DMS 273 treated with DMSO at 0.1 percent for 48 hours (cell line): Measurements from ENCODE around the gene SIRT6.
"Not testable (repeated sequence)": the region's sequence is repeated elsewhere in the genome, so short reads cannot be mapped to it uniquely, and the experiment has no call there.

Experiments used
- DNase-seq: peaks from one replicate; lab custom pipeline; 2025; lab: John Stamatoyannopoulos, UW

Gene SIRT6

DNA sequence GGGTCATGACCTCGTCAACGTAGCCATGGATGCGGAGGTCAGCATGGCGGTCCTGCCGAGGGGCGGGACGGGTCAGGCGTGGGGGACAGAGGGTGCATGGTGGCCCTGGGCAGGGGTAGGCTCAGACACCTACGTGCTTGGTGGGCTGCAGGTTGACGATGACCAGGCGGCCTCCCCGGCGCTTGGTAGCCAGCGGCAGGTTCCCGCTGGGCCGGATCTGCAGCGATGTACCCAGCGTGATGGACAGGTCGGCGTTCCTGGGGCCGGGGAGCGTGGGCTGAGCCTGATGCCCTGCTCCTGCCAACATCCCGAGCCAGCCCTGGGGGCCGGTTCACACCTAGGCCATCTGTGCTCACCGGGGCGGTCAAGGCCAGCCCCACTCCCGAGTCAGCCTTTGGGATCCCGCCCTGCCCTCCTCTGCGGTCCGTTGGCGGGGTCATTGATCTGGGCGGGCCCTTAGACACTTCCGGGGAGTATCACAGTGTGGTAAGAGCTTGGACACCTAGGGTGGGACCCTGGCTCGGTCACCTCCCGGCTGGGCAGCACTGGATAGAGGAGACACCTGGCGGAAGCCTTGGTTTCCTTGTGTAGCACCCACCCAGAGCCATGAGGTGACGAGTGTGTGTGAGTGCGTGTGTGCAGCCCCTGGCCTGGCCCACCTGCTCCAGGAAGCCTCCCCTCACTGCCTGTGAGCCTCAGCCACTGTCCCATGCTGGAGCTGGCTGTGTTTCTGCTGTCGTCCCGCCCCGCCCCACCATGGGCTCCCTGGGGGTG lies 7.3 kb downstream of the SIRT6 start:
- DNase-seq, result no peak

GRCh38 chr19:4174213-4174894 lies 8.0 kb downstream of the SIRT6 start:
- no peak for DNase-seq

GRCh38 chr19:4173479-4174212 lies 8.7 kb downstream of the SIRT6 start:
- no peak for DNase-seq

GRCh38 chr19:4172861-4173473 lies 9.4 kb downstream of the SIRT6 start:
- no peak for DNase-seq

GRCh38 chr19:4171676-4172075 lies 10.7 kb downstream of the SIRT6 start:
- no peak for DNase-seq

DNA sequence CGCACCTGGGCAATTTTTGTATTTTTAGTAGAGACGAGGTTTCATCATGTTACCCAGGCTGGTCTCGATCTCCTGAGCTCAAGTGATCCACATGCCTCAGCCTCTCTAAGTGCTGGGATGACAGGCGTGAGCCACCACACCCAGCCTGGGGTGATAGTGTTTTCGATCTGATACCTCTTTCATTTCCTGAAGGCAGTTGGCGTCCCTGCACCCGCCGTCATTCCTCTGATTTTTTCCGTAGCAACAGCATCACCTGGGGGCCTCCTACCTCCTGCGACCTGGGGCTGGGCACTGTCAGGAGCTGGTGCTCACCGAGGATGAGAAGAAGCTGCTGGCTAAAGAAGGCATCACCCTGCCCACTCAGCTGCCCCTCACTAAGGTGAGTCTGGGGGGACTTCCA lies 18.1 kb downstream of the SIRT6 start:
- DNase-seq, result no peak

- DNase-seq, result no peak
Measured at GRCh38 chr19:4161415-4162077, 20.8 kb downstream of the SIRT6 start.

DNA sequence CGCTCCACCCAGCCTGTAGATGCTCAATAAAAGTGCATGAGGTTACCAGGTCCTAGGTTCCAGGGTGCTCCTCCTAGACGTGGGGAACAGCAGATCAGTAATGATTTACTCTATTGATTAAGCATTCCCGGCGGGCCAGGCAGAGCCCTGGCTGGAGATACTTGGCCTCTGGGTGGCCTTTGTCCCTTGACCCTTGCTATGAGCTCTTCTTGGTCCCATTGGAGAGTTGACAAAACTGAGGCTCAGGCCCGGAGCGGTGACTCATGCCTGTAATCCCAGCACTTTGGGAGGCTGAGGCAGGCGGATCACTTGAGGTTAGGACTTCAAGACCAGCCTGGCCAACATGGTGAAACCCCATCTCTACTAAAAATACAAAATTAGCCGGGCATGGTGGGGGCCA lies 24.4 kb downstream of the SIRT6 start:
- not testable (repeated sequence) for DNase-seq

DNA sequence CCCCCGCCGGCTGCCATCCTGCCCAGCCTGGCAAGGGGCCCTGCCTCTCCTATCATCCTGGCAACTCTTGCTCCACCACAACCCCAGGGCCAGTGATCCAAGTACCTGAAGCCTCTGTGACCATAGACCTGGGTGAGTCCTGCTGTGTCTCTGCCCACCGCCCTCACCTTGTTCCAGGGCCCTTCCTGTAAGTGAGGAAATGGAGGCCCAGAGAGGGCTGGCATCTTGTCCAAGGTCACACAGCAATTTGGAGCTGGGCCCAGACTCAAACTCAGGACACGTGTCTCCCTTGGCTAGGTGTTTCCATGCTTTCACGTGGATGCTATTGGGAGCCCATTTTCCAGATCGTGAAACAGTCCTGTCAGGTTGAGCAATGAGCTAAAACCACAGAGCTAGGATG lies 25.2 kb downstream of the SIRT6 start:
- no peak for DNase-seq

DNA sequence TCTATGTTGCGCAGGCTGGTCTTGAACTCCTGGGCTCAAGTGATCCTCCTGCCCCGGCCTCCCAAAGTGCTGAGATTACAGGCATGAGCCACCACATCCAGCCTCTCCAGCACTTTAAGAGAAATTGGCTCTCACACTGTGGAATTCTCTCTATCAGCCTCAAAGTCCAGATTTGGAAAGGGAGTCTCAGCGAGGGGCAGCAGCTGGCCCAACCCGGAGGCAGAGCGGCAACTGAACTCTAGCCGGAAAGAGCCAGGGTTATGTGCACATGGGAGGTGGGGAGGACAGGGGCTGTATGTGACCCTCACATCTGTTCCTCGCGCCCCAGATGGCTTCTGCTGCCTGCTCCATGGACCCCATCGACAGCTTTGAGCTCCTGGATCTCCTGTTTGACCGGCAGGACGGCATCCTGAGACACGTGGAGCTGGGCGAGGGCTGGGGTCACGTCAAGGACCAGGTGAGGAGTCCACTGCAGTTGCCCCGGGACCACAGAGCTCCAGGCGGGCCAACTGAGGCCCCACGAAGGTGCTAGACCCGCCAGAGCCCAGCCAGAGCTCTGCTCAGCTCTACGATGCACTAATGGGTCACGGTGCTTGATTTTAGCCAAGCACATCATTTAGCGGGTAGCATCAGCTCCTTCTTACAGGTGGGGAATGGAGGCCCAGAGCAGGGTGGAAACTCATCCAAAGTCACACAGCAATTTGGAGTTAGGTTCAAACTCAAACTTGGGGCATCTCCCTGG lies 27.6 kb downstream of the SIRT6 start:
- DNase-seq, result no peak

DNA sequence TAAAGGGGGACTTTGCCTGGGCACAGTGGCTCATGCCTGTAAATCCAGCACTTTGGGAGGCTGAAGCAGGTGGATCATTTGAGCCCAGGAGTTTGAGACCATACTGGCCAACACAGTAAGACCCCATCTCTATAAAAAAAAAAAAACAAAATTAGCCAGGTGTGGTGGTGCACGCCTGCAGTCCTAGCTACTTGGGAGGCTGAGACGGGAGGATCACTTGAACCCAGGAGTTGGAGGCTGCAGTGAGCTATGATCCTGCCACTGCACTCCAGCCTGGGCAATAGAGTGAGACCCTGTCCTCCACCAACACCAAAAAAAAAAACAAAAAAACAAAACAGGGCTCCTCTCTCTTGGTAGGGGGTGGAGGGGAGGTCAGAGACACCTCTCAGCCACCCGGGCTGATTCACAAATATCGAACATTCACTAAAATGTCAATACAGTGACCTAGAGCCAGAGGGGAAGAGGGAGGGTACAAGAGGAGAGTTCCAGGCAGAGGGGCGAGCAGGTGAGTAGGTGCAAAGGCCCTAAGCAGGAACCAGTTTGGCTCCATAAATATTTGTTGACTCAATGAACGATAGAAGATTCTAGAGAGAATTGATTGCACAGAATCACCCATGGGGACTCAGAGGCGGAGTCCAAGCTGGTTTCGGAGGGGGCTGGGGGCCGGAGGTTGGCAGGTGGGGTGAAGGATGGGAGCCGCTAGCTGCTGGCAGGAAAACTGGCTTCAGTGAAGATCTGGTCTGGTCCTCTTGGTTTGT lies 29.9 kb downstream of the SIRT6 start:
- DNase-seq, result no peak

DNA sequence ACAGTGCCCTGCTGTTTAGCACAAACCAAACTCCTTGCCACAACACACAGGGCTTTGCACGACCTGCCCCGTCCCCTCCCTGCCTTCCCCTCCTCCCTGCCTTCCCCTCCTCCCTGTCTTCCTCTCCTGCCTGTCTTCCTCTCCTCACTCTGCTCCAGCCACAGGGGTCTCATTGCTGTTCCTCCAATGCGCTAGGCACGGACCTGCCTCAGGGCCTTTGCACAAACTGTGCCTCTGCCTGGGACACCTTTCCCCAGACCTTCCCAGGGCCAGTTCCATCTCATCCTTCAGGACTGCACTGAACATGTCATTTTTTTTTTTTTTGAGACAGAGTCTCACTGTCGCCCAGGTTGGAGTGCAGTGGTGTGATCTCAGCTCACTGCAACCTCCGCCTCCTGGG lies 30.7 kb downstream of the SIRT6 start:
- DNase-seq, result no peak

- DNase-seq, result no peak
Measured at GRCh38 chr19:4149518-4150288, 32.7 kb downstream of the SIRT6 start.

GRCh38 chr19:4144666-4145249 lies 37.6 kb downstream of the SIRT6 start:
- DNase-seq, result no peak

DNA sequence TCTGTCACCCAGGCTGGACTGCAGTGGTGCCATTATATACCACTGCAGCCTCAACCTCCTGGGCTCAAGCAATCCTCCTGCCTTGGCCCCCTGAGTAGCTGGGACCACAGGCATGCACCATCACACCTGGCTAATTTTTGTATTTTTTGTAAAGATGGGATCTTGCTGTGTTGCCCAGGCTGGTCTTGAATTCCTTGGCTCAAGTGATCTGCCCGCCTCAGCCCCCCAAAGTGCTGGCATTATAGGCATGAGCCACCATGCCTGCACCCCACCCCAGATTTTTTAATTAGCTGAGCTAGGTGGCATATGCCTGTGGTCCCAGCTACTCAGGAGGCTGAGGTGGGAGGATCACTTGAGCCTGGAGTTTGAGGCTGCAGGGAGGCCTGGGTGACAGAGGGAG lies 39.4 kb downstream of the SIRT6 start:
- DNase-seq, result not testable (repeated sequence)

- DNase-seq, result peak; percentile 50
Measured at GRCh38 chr19:4140237-4140711, 42.1 kb downstream of the SIRT6 start.

GRCh38 chr19:4139614-4140236 lies 42.6 kb downstream of the SIRT6 start:
- peak; percentile 29 for DNase-seq

- DNase-seq, result no peak
Measured at GRCh38 chr19:4138445-4138844, 43.9 kb downstream of the SIRT6 start.

GRCh38 chr19:4136680-4137088 lies 45.7 kb downstream of the SIRT6 start:
- no peak for DNase-seq
